ENCODE data around the gene CYP2R1. TPM values are rescaled to one million over a fixed set of nuclear protein-coding genes. Genes with fewer than 3 reads are reported as not detected.

Gene CYP2R1
- total RNA-seq, 1 donor = 15.6 TPM

Other genes with a start within 250 kb of the CYP2R1 start
- gene PDE3B, start 248.4 kb downstream of the CYP2R1 start, total RNA-seq = 149 TPM
- gene CALCA, start 80.1 kb upstream of the CYP2R1 start, total RNA-seq = not detected
- gene CALCB, start 181.4 kb upstream of the CYP2R1 start, total RNA-seq = 0.10 TPM
- 0.10 TPM for gene INSC, start 222.7 kb upstream of the CYP2R1 start, total RNA-seq

Data from mononuclear cell (primary cell).